Measurements from ENCODE around the gene FARP1.

Gene FARP1

GRCh38 chr13:98439126-98439828, 296.4 kb downstream of the FARP1 start:
- POLR2A ChIA-PET, result no interaction called here
- TF ChIP-seq CTCF (IDR thresholded peaks at IDR 0.05; ENCODE audit: control extremely low read depth, extremely low read depth, low read depth, missing control alignments), result no peak
- CTCF ChIA-PET, result no interaction called here
- no peak for DNase-seq (ENCODE audit: extremely low spot score)

DNA sequence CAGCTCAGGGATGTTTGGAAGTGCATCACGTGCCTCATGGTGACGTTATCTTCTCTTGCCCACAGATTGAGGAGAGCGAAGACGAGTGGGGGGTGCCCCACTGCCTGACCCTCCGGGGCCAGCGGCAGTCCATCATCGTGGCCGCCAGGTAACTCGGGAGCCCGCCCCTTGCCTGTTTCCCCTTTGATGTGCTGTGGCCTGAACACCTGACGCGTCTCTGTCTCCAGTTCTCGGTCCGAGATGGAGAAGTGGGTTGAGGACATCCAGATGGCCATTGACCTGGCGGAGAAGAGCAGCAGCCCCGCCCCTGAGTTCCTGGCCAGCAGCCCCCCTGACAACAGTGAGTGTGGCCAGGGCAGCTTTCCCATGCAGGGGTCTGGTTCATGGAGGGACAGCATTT, 297.0 kb downstream of the FARP1 start:
- no peak for DNase-seq (ENCODE audit: extremely low spot score)
- CTCF ChIA-PET, result interaction anchor here (8.8 kb wide), 1 partner anchor 213 kb away, joined by 208 read pairs; no protein-coding TSS in a partner anchor
- POLR2A ChIA-PET, result no interaction called here
- no peak for TF ChIP-seq CTCF (IDR thresholded peaks at IDR 0.05; ENCODE audit: control extremely low read depth, extremely low read depth, low read depth, missing control alignments)

DNA sequence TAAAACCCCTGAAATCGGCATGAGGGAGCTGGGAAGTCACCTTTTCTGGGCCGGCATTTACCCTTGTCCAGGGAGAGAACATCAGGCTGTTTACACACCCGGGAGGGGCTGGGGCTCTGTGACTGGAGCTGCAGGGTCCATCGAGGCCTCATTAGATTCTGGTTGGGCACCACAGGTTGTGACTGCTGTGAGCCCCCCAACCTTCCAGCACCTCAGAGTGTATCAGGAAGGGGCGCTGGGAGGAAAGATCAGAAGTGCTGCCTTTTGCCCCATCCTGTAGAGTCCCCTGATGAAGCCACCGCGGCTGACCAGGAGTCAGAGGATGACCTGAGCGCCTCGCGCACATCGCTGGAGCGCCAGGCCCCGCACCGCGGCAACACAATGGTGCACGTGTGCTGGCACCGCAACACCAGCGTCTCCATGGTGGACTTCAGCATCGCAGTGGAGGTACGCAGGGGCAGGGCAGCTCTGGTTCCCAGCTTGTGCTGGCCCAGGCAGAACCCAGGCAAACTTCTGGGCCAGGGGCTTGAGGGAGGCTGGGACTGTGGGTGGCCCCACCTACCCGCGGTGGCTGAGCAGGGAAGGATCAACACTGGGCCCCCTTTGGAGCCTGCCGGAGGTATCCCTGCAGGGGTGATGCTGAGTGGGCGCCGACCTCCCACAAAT, 297.6 kb downstream of the FARP1 start:
- no peak for DNase-seq (ENCODE audit: extremely low spot score)
- no peak for TF ChIP-seq CTCF (IDR thresholded peaks at IDR 0.05; ENCODE audit: control extremely low read depth, extremely low read depth, low read depth, missing control alignments)
- CTCF ChIA-PET, result interaction anchor here (8.8 kb wide), 1 partner anchor 213 kb away, joined by 208 read pairs; no protein-coding TSS in a partner anchor
- POLR2A ChIA-PET, result no interaction called here

DNA sequence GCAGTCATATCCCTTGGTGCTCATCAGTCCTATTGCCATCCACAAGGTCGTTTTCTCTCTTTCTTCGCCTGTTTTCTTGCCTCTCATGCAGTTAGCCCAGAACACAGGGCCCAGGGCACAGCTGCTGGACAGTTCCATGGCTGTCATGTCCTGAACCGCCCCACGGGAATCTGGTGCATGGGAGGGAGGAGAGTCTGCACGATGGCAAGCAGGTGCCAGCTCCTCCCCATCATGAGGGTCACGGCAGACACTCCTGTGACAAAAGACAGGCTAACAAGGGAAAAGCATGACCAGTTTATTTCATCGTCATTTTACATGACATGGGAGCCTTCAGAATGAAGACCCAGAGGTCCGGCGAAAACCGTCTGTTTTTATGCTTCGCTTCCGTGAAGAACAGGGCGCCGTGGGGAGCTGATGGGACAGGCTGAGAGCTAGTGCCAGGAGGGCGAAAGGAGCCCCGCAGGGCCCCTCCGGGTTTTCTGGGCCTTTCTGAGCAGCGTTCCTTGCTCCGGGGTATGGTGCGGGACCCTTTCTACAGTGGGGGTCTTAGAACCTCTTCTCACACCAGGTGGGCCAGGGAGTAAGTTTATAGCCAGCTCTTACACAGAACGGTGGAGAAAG, 298.3 kb downstream of the FARP1 start:
- no peak for TF ChIP-seq CTCF (IDR thresholded peaks at IDR 0.05; ENCODE audit: control extremely low read depth, extremely low read depth, low read depth, missing control alignments)
- ChIA-PET CTCF (interaction anchor here (0.7 to 8.8 kb wide), 2 partner anchors 212 to 232 kb away, joined by 3 to 208 read pairs; no protein-coding TSS in a partner anchor), POLR2A (no interaction called here)
- no peak for DNase-seq (ENCODE audit: extremely low spot score)

- DNase-seq (ENCODE audit: extremely low spot score), result no peak
- ChIA-PET CTCF (interaction anchor here (8.8 kb wide), 1 partner anchor 211 kb away, joined by 208 read pairs; no protein-coding TSS in a partner anchor), POLR2A (no interaction called here)
- no peak for TF ChIP-seq CTCF (IDR thresholded peaks at IDR 0.05; ENCODE audit: control extremely low read depth, extremely low read depth, low read depth, missing control alignments)
Measured at GRCh38 chr13:98442391-98443230, 299.7 kb downstream of the FARP1 start.

- POLR2A ChIA-PET, result no interaction called here
- no peak for TF ChIP-seq CTCF (IDR thresholded peaks at IDR 0.05; ENCODE audit: control extremely low read depth, extremely low read depth, low read depth, missing control alignments)
- CTCF ChIA-PET, result interaction anchor here (3.1 to 8.8 kb wide), 3 partner anchors 8 to 210 kb away, joined by 11 to 208 read pairs (median 25); no protein-coding TSS in a partner anchor
- no peak for DNase-seq (ENCODE audit: extremely low spot score)
Measured at GRCh38 chr13:98443329-98443728, 300.4 kb downstream of the FARP1 start.
